GM23248 (cell line): ENCODE data around the gene NRBF2.

ENCODE experiments used
- EZH2 ChIP-seq: fragments of 200-600 bp; sonication (generic); IDR thresholded peaks from 2 replicates; pipeline ENCODE4 v1.6.1; 2018; ENCODE audit warnings: antibody characterized with exemption, mild to moderate bottlenecking; ENCODE audit not compliant: insufficient read depth, poor library complexity, severe bottlenecking
- EZH2phosphoT487 ChIP-seq: fragments of 200-600 bp; sonication (generic); IDR thresholded peaks from 2 replicates; pipeline ENCODE4 v1.6.1; 2018; ENCODE audit warnings: antibody characterized with exemption, moderate library complexity, mild to moderate bottlenecking, low read depth; ENCODE audit not compliant: insufficient read depth

DNA sequence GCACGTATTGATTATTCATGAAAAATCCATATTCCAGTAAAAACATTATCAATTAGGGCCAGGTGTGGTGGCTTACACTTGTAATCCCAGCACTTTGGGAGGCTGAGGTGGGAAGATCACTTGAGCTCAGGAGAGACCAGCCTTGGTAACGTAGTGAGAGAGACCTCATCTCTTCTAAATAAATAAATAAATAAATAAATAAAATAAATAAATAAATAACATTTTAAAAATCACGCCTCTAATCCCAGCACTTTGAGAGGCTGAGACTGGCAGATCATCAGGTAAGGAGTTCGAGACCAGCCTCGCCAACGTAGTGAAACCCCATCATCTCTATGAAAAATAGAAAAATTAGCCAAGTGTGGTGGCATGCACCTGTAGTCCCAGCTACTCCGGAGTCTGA is 32.1 kb downstream of the NRBF2 start:
- TF ChIP-seq EZH2 = no peak
- TF ChIP-seq EZH2phosphoT487 = no peak
